HepG2 (cell line): Measurements from ENCODE around the gene YIPF2. TPM values are rescaled to one million over a fixed set of nuclear protein-coding genes. Genes with fewer than 3 reads are reported as not detected.

ENCODE experiments used
- AHDC1 ChIP-seq: sonication (generic); formaldehyde crosslinking; IDR thresholded peaks from 2 replicates; pipeline ENCODE4 v1.5.1; 2020; ENCODE audit warnings: mild to moderate bottlenecking, missing genetic modification reagents, borderline replicate concordance
- CEBPB ChIP-seq: IDR thresholded peaks from 2 replicates; pipeline ENCODE4 v1.6.1; 2011; ENCODE audit warnings: low read depth, low read length, improper control_type of control experiment, borderline replicate concordance
- CEBPZ ChIP-seq: IDR thresholded peaks from 2 replicates; pipeline ENCODE4 v1.6.1; 2012; ENCODE audit warnings: low read length, improper control_type of control experiment
- JDP2 ChIP-seq: sonication (generic); formaldehyde crosslinking; IDR thresholded peaks from 2 replicates; pipeline ENCODE4 v1.8.1; 2022; ENCODE audit warnings: missing genetic modification reagents, borderline replicate concordance
- PBX3 ChIP-seq: sonication (generic); formaldehyde crosslinking; IDR thresholded peaks from 2 replicates; pipeline ENCODE4 v1.8.1; 2023; ENCODE audit warnings: missing genetic modification reagents, inconsistent platforms, borderline replicate concordance
- POGZ ChIP-seq: sonication (generic); formaldehyde crosslinking; IDR thresholded peaks from 2 replicates; pipeline ENCODE4 v1.4.0; 2020; ENCODE audit warnings: mild to moderate bottlenecking, missing genetic modification reagents
- PREB ChIP-seq: sonication (generic); formaldehyde crosslinking; IDR thresholded peaks from 2 replicates; pipeline ENCODE4 v1.4.0; 2020; ENCODE audit warnings: missing genetic modification reagents
- SRSF1 ChIP-seq: fragments of 200-400 bp; formaldehyde crosslinking; optimal IDR thresholded peaks from 2 replicates; pipeline ENCODE3; 2017; ENCODE audit warnings: mild to moderate bottlenecking, low read depth, low read length, moderate library complexity
- ZFP37 ChIP-seq: sonication (generic); formaldehyde crosslinking; IDR thresholded peaks from 2 replicates; pipeline ENCODE4 v1.4.0; 2020; ENCODE audit warnings: missing genetic modification reagents, borderline replicate concordance
- ZMAT5 ChIP-seq: sonication (generic); formaldehyde crosslinking; IDR thresholded peaks from 2 replicates; pipeline ENCODE4 v1.5.0; 2020; ENCODE audit warnings: mild to moderate bottlenecking, low read depth, missing genetic modification reagents, borderline replicate concordance
- ZNF33A ChIP-seq: sonication (generic); formaldehyde crosslinking; IDR thresholded peaks from 2 replicates; pipeline ENCODE4 v1.5.1; 2020; ENCODE audit warnings: missing genetic modification reagents, mild to moderate bottlenecking, moderate library complexity, borderline replicate concordance
- ZNF496 ChIP-seq: sonication (generic); formaldehyde crosslinking; IDR thresholded peaks from 2 replicates; pipeline ENCODE4 v1.8.1; 2023; ENCODE audit warnings: mild to moderate bottlenecking, moderate library complexity, missing genetic modification reagents; ENCODE audit not compliant: insufficient replicate concordance
- ZNF530 ChIP-seq: sonication (generic); formaldehyde crosslinking; IDR thresholded peaks from 2 replicates; pipeline ENCODE4 v1.5.0; 2020; ENCODE audit warnings: low read depth, mild to moderate bottlenecking, missing genetic modification reagents
- ZNF564 ChIP-seq: sonication (generic); formaldehyde crosslinking; IDR thresholded peaks from 2 replicates; pipeline ENCODE4 v1.8.1; 2023; ENCODE audit warnings: mild to moderate bottlenecking, missing genetic modification reagents
- polyA plus RNA-seq, 8 experiments: library from polyadenylated mRNA; depleted of rRNA in 3 of 8; stranded (reverse) in 7 of 8; unstranded in 1 of 8; fragments of >200 nt; fragmentation: Illumina TruSeq in 4 of 8; extraction: Trizol in 4 of 8; gene quantifications; 2 replicates each; pipeline versions ENCODE4 v1.2.1 to v1.2.3, GENCODE V29; 2011 to 2016; ENCODE audit warnings: low read depth in 4 of 8, missing spikeins in 1 of 8, mixed read lengths in 1 of 8; ENCODE audit not compliant: insufficient read depth in 1 of 8
- total RNA-seq, 5 experiments: library from RNA; depleted of rRNA; stranded (reverse); fragments of >200 nt; fragmentation: Illumina TruSeq; extraction: Trizol; gene quantifications; 2 replicates each; pipeline ENCODE4 v1.2.3, GENCODE V29; 2016; ENCODE audit warnings: low read depth in 1 of 5

The YIPF2 gene
- total and polyA plus RNA-seq, 2 of the 13 experiments (the other 11 are each of a cell fraction or from before 2014, with no cell fraction given) = 37.3 to 53.2 TPM

GRCh38 chr19:10960314-10961072 is 32.1 kb upstream of the YIPF2 start, which contains the start of gene SMARCA4 (continued):
- TF ChIP-seq AHDC1 = no peak
- no peak for TF ChIP-seq PBX3 (CRISPR knock-in tag)
- no peak for TF ChIP-seq ZNF33A
- no peak for TF ChIP-seq POGZ (CRISPR knock-in tag)
- TF ChIP-seq ZNF496 = no peak
- TF ChIP-seq ZNF530 (CRISPR knock-in tag) = no peak
- TF ChIP-seq PREB (CRISPR knock-in tag) = no peak
- TF ChIP-seq CEBPB = no peak
- TF ChIP-seq SRSF1 = peak; percentile 59
- TF ChIP-seq JDP2 (CRISPR knock-in tag) = no peak
- no peak for TF ChIP-seq ZMAT5 (CRISPR knock-in tag)
- no peak for TF ChIP-seq CEBPZ
- peak; percentile 37; the same call in 1 of the 2 replicates for TF ChIP-seq ZFP37 (CRISPR knock-in tag)
- no peak for TF ChIP-seq ZNF564 (CRISPR knock-in tag)
